ENCODE measurements around the gene RIMS4. TPM values are rescaled to one million over a fixed set of nuclear protein-coding genes. Genes with fewer than 3 reads are reported as not detected.
A peak's percentile ranks its signal among the peaks of the same experiment; 100 is the strongest.

The RIMS4 gene
- total and polyA plus RNA-seq, 9 of the 15 experiments (the other 6 are each of a cell fraction or from before 2014, with no cell fraction given) = 0.04 TPM; not detected in 8

DNA sequence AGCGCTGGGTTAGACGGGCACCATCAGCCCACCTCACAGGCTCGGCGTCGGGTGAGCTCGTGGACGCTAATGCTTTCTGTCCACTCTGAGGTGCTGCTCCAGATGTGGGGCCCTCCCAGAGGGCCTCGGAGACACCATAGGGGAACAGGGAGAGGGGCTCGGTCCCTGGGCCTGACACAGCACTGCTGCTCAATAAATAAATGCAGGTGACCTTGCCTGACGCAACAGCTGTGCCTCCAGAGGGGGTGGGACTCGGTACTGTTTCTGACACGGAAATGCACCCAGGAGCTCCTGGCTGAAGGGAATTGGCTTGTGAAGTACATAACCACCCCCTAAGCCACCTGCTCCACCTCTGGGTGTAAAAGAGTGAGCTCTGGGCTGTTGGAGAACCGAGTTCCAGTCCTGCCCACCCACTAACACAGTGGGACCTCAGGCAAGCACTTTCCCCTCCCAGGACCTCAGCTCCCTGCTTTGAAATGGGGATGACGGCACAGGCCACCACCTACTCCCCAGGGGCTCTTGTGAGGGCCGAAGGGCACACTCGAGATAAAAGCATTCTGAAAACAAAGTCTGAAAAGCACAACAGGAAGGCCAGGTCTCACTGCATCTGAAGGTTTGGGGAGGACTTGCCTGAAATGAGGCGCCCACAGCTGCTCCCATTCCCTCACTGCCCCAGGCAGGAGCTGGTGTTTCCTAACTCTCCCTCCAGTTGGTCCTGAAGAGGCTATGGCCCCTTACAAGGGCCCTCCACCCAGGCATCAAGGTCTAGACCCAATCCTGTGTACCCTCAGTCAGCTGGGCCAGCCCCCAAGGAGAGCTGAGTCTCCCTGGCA, 58.0 kb downstream of the RIMS4 start:
- Histone ChIP-seq H4K20me1 (replicated peaks; ENCODE audit: control insufficient read depth, insufficient read depth, low read length) (no peaks in the 10 kb centered on the region; the same call in 1 of the 2 replicates), H3K27ac (ENCODE audit: extremely low read depth, low read depth, low read length) (no peak overlapping the region), H2AFZ (ENCODE audit: low read depth, low read length) (no peak overlapping the region), H3K27me3 (ENCODE audit: control insufficient read depth in 2 of 2, insufficient read depth in 2 of 2, low read length in 2 of 2) (peaks cover 13 to 88% of the 10 kb centered on the region in 2 experiments), H3K9me1 (ENCODE audit: control insufficient read depth, insufficient read depth, low read length) (no peaks in the 10 kb centered on the region), H3K79me2 (ENCODE audit: control insufficient read depth, insufficient read depth, low read length) (no peaks in the 10 kb centered on the region), H3K4me2 (ENCODE audit: insufficient read depth, low read length) (no peak overlapping the region), H3K9ac (ENCODE audit: insufficient read depth in 1 of 2, low read depth in 2 of 2, low read length in 2 of 2) (no peak overlapping the region), H3K9me3 (replicated peaks; ENCODE audit: control insufficient read depth, insufficient read depth, low read depth, low read length) (no peaks in the 10 kb centered on the region), H3K4me1 (replicated peaks in 1 of 2; ENCODE audit: control insufficient read depth in 2 of 2, insufficient read depth in 2 of 2, low read length in 2 of 2) (peaks cover under 1 to 18% of the 10 kb centered on the region in 2 experiments; a peak in 4 of 5 replicates), H3K4me3 (no peak overlapping the region), H3K36me3 (ENCODE audit: control insufficient read depth, insufficient read depth, low read length) (no peaks in the 10 kb centered on the region)
- in situ Hi-C loops (cut with MboI) (no loop called here), intact Hi-C loops (cut with micrococcal nuclease) (no loop called here)
- peak; percentile 38 for ATAC-seq
- POLR2A ChIA-PET = interaction anchor here (0.6 kb wide), 1 partner anchor 714 kb away, joined by 4 read pairs; no protein-coding TSS in a partner anchor
- no peak for FAIRE-seq
- WGBS (ENCODE audit: insufficient coverage, low coverage, missing lambda C conversion rate) = 14% methylated on average over 17 of the region's 17 CpGs
- no TSS peak for BruUV-seq (replicated peaks)
- CTCF ChIA-PET (ENCODE audit: low intra/inter-chr PET ratio) = no interaction called here
- DNase-seq (ENCODE audit: extremely low read depth in 1 of 4, low spot score in 3 of 4) = no peak
- TF ChIP-seq ARID1B (IDR thresholded peaks at IDR 0.05) = no peak
- TF ChIP-seq, protein P1, sequence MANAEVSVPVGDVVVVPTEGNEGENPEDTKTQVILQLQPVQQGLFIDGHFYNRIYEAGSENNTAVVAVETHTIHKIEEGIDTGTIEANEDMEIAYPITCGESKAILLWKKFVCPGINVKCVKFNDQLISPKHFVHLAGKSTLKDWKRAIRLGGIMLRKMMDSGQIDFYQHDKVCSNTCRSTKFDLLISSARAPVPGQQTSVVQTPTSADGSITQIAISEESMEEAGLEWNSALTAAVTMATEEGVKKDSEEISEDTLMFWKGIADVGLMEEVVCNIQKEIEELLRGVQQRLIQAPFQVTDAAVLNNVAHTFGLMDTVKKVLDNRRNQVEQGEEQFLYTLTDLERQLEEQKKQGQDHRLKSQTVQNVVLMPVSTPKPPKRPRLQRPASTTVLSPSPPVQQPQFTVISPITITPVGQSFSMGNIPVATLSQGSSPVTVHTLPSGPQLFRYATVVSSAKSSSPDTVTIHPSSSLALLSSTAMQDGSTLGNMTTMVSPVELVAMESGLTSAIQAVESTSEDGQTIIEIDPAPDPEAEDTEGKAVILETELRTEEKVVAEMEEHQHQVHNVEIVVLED (CRISPR knock-in tag; IDR thresholded peaks at IDR 0.05) = no peak
- TF ChIP-seq, protein P2, sequence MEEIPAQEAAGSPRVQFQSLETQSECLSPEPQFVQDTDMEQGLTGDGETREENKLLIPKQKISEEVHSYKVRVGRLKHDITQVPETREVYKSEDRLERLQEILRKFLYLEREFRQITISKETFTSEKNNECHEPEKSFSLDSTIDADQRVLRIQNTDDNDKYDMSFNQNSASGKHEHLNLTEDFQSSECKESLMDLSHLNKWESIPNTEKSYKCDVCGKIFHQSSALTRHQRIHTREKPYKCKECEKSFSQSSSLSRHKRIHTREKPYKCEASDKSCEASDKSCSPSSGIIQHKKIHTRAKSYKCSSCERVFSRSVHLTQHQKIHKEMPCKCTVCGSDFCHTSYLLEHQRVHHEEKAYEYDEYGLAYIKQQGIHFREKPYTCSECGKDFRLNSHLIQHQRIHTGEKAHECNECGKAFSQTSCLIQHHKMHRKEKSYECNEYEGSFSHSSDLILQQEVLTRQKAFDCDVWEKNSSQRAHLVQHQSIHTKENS (CRISPR knock-in tag; IDR thresholded peaks at IDR 0.05) = no peak
- TF ChIP-seq, protein P3, sequence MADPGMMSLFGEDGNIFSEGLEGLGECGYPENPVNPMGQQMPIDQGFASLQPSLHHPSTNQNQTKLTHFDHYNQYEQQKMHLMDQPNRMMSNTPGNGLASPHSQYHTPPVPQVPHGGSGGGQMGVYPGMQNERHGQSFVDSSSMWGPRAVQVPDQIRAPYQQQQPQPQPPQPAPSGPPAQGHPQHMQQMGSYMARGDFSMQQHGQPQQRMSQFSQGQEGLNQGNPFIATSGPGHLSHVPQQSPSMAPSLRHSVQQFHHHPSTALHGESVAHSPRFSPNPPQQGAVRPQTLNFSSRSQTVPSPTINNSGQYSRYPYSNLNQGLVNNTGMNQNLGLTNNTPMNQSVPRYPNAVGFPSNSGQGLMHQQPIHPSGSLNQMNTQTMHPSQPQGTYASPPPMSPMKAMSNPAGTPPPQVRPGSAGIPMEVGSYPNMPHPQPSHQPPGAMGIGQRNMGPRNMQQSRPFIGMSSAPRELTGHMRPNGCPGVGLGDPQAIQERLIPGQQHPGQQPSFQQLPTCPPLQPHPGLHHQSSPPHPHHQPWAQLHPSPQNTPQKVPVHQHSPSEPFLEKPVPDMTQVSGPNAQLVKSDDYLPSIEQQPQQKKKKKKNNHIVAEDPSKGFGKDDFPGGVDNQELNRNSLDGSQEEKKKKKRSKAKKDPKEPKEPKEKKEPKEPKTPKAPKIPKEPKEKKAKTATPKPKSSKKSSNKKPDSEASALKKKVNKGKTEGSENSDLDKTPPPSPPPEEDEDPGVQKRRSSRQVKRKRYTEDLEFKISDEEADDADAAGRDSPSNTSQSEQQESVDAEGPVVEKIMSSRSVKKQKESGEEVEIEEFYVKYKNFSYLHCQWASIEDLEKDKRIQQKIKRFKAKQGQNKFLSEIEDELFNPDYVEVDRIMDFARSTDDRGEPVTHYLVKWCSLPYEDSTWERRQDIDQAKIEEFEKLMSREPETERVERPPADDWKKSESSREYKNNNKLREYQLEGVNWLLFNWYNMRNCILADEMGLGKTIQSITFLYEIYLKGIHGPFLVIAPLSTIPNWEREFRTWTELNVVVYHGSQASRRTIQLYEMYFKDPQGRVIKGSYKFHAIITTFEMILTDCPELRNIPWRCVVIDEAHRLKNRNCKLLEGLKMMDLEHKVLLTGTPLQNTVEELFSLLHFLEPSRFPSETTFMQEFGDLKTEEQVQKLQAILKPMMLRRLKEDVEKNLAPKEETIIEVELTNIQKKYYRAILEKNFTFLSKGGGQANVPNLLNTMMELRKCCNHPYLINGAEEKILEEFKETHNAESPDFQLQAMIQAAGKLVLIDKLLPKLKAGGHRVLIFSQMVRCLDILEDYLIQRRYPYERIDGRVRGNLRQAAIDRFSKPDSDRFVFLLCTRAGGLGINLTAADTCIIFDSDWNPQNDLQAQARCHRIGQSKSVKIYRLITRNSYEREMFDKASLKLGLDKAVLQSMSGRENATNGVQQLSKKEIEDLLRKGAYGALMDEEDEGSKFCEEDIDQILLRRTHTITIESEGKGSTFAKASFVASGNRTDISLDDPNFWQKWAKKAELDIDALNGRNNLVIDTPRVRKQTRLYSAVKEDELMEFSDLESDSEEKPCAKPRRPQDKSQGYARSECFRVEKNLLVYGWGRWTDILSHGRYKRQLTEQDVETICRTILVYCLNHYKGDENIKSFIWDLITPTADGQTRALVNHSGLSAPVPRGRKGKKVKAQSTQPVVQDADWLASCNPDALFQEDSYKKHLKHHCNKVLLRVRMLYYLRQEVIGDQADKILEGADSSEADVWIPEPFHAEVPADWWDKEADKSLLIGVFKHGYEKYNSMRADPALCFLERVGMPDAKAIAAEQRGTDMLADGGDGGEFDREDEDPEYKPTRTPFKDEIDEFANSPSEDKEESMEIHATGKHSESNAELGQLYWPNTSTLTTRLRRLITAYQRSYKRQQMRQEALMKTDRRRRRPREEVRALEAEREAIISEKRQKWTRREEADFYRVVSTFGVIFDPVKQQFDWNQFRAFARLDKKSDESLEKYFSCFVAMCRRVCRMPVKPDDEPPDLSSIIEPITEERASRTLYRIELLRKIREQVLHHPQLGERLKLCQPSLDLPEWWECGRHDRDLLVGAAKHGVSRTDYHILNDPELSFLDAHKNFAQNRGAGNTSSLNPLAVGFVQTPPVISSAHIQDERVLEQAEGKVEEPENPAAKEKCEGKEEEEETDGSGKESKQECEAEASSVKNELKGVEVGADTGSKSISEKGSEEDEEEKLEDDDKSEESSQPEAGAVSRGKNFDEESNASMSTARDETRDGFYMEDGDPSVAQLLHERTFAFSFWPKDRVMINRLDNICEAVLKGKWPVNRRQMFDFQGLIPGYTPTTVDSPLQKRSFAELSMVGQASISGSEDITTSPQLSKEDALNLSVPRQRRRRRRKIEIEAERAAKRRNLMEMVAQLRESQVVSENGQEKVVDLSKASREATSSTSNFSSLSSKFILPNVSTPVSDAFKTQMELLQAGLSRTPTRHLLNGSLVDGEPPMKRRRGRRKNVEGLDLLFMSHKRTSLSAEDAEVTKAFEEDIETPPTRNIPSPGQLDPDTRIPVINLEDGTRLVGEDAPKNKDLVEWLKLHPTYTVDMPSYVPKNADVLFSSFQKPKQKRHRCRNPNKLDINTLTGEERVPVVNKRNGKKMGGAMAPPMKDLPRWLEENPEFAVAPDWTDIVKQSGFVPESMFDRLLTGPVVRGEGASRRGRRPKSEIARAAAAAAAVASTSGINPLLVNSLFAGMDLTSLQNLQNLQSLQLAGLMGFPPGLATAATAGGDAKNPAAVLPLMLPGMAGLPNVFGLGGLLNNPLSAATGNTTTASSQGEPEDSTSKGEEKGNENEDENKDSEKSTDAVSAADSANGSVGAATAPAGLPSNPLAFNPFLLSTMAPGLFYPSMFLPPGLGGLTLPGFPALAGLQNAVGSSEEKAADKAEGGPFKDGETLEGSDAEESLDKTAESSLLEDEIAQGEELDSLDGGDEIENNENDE (IDR thresholded peaks at IDR 0.05; ENCODE audit: low read depth, low read length) = no peak
